HEK293T (cell line): ENCODE measurements around the gene CREB3L4.

ENCODE experiments used
- CTCF ChIA-PET: fragments of 350-600 bp; formaldehyde crosslinking; extraction: SDS; loops from one replicate; lab custom pipeline; 2021; ENCODE audit warnings: antibody characterized with exemption, inconsistent platforms; lab: Yijun Ruan, JAX
- POLR2A ChIA-PET: fragments of 350-600 bp; formaldehyde crosslinking; extraction: SDS; loops from one replicate; lab custom pipeline; 2020; ENCODE audit warnings: antibody characterized with exemption, inconsistent platforms; lab: Yijun Ruan, JAX
- DNase-seq: peaks from one replicate; pipeline ENCODE4 v3.0.0; 2012; ENCODE audit warnings: mixed read lengths; ENCODE audit errors: extremely low spot score
- ARNT ChIP-seq: fragments of 450-650 bp; IDR thresholded peaks from 2 replicates; pipeline ENCODE4 v1.6.1; 2017; ENCODE audit warnings: mild to moderate bottlenecking
- BHLHE40 ChIP-seq: fragments of 450-650 bp; IDR thresholded peaks from 2 replicates; pipeline ENCODE4 v1.6.1; 2016; ENCODE audit warnings: mild to moderate bottlenecking, moderate library complexity, borderline replicate concordance
- CTBP1 ChIP-seq: fragments of 450-650 bp; IDR thresholded peaks from 2 replicates; pipeline ENCODE4 v1.6.1; 2016; ENCODE audit warnings: borderline replicate concordance
- ELF4 ChIP-seq: fragments of 450-650 bp; IDR thresholded peaks from 2 replicates; pipeline ENCODE4 v1.6.1; 2017; ENCODE audit warnings: antibody characterized with exemption
- FOXA1 ChIP-seq: fragments of 450-650 bp; IDR thresholded peaks from 2 replicates; pipeline ENCODE4 v1.6.1; 2016; ENCODE audit warnings: mild to moderate bottlenecking
- FOXK2 ChIP-seq: fragments of 450-650 bp; IDR thresholded peaks from 2 replicates; pipeline ENCODE4 v1.6.1; 2016; ENCODE audit warnings: mild to moderate bottlenecking
- FOXM1 ChIP-seq: fragments of 450-650 bp; IDR thresholded peaks from 2 replicates; pipeline ENCODE4 v1.6.1; 2017; ENCODE audit warnings: mild to moderate bottlenecking, borderline replicate concordance
- HDGF ChIP-seq: fragments of 450-650 bp; IDR thresholded peaks from 2 replicates; pipeline ENCODE4 v1.6.1; 2017; ENCODE audit warnings: antibody characterized with exemption, borderline replicate concordance
- L3MBTL2 ChIP-seq: fragments of 450-650 bp; conservative IDR thresholded peaks from 2 replicates; pipeline ENCODE4 v1.6.1; 2016; ENCODE audit warnings: mild to moderate bottlenecking
- LEF1 ChIP-seq: fragments of 450-650 bp; IDR thresholded peaks from 2 replicates; pipeline ENCODE4 v1.6.1; 2017; ENCODE audit warnings: mild to moderate bottlenecking, borderline replicate concordance
- NFRKB ChIP-seq: fragments of 450-650 bp; IDR thresholded peaks from 2 replicates; pipeline ENCODE4 v1.6.1; 2016; ENCODE audit warnings: mild to moderate bottlenecking, moderate library complexity
- PKNOX1 ChIP-seq: fragments of 450-650 bp; IDR thresholded peaks from 2 replicates; pipeline ENCODE4 v1.6.1; 2016
- SP1 ChIP-seq: fragments of 450-650 bp; IDR thresholded peaks from 2 replicates; pipeline ENCODE4 v1.6.1; 2017
- SUZ12 ChIP-seq: fragments of 450-650 bp; IDR thresholded peaks from 2 replicates; pipeline ENCODE4 v1.6.1; 2016; ENCODE audit warnings: mild to moderate bottlenecking
- TARDBP ChIP-seq: fragments of 450-650 bp; IDR thresholded peaks from 2 replicates; pipeline ENCODE4 v1.6.1; 2016
- ZNF384 ChIP-seq: fragments of 450-650 bp; IDR thresholded peaks from 2 replicates; pipeline ENCODE4 v1.6.1; 2016

The CREB3L4 gene

DNA sequence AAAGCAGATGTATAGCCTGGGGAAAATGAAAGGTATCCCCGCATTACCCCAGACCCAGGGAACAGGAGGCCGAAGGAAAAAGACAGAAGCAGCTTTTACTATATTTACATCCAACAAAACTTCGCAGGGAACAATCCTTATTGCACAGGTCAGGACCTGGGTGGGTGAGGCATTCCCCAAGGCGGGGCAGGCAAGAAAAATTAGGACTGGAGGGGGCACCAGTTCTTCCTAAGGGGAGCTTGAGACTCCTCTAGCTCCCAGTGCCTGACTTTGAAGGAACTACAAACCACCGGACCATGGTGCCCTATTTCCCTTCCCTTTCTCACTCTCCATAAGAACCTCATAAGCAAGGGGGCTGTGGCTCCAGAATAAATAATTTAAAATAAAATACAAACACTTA is 38.3 kb upstream of the CREB3L4 start:
- ChIA-PET POLR2A (interaction anchor here (1.1 to 2.6 kb wide), 7 partner anchors 11 to 61 kb away, joined by 3 to 16 read pairs (median 6); partner anchors contain the start of genes CREB3L4, DENND4B, RAB13 and RPS27), CTCF (interaction anchor here (1.0 to 1.6 kb wide), 2 partner anchors 17 to 58 kb away, joined by 4 to 9 read pairs; partner anchors contain the start of gene DENND4B)
- no peak for DNase-seq
- no peak for TF ChIP-seq NFRKB
- no peak for TF ChIP-seq HDGF
- no peak for TF ChIP-seq FOXK2
- no peak for TF ChIP-seq ELF4
- no peak for TF ChIP-seq LEF1
- no peak for TF ChIP-seq L3MBTL2
- TF ChIP-seq ARNT = no peak
- TF ChIP-seq FOXM1 = no peak
- no peak for TF ChIP-seq ZNF384
- no peak for TF ChIP-seq FOXA1
- no peak for TF ChIP-seq PKNOX1
- TF ChIP-seq SP1 = no peak

DNA sequence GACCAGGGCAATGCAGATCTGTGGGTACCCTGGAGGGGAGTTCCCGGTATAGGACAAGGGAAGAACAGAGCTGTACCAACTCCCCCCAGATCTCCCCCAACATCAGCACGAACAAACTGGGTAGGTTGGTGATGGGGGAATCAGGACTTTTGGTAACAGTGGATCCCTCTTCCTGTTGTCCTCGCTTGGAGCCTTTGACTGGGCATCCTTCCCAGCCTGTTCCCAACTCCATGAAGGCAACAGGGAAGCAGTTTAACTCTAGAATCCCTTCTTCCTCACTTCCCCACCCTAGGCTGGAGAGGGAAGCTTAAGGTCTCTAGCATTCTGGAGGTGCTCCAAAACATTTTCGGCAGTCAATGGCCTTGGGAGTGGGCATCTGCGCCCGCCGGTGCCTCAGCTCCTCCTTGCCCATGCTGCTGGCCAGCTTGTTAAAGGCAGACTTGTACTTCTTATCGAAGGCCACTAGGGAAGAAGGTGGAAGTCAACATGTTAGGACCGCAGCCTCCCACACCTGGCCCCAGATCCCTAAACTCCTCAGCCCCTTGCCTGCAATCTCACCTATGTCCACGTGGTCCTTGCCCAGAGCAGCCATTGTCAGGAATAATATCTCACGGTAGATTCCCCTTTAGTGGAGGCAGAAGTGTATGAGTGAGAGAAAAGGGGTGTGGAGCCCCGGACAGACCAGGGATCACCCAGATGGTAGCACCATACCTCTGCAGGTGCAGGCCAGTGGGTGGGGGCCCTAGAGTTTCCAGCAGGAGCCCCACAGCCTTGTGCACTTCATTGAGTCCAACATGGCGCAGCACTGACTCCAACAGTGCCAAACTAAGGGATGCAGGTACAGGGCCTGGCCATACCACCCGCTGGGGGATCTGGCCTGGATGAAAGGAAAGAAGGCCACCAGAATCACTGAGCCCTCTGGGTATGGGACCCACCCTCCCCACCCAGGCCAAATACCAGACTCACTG is 37.4 kb upstream of the CREB3L4 start:
- ChIA-PET POLR2A (interaction anchor here (1.1 to 2.6 kb wide), 7 partner anchors 10 to 61 kb away, joined by 3 to 16 read pairs (median 6); partner anchors contain the start of genes CREB3L4, DENND4B, RAB13 and RPS27), CTCF (interaction anchor here (0.6 to 1.6 kb wide), 3 partner anchors 8 to 57 kb away, joined by 3 to 9 read pairs (median 4); partner anchors contain the start of gene DENND4B)
- DNase-seq = no peak

GRCh38 chr1:153932156-153933131 is 35.3 kb upstream of the CREB3L4 start:
- ChIA-PET POLR2A (no interaction called here), CTCF (no interaction called here)
- TF ChIP-seq SUZ12 = no peak
- no peak for TF ChIP-seq PKNOX1
- TF ChIP-seq L3MBTL2 = no peak
- TF ChIP-seq TARDBP = no peak
- TF ChIP-seq ZNF384 = no peak
- no peak for TF ChIP-seq HDGF
- TF ChIP-seq ELF4 = no peak
- no peak for TF ChIP-seq ARNT
- no peak for TF ChIP-seq NFRKB
- TF ChIP-seq FOXK2 = no peak
- no peak for TF ChIP-seq BHLHE40
- TF ChIP-seq FOXM1 = no peak
- TF ChIP-seq SP1 = no peak
- TF ChIP-seq FOXA1 = no peak
- no peak for TF ChIP-seq CTBP1
- TF ChIP-seq LEF1 = no peak
- DNase-seq = no peak

More for the DNA sequence above, 37.4 kb upstream of the CREB3L4 start:
- TF ChIP-seq HDGF = no peak
- no peak for TF ChIP-seq CTBP1
- no peak for TF ChIP-seq ELF4
- TF ChIP-seq TARDBP = no peak

GRCh38 chr1:153933430-153933829 is 34.3 kb upstream of the CREB3L4 start:
- no peak for DNase-seq
- ChIA-PET CTCF (no interaction called here), POLR2A (no interaction called here)
- TF ChIP-seq ELF4 = no peak
- no peak for TF ChIP-seq NFRKB
- no peak for TF ChIP-seq LEF1
- no peak for TF ChIP-seq ARNT
- TF ChIP-seq FOXM1 = no peak
- TF ChIP-seq CTBP1 = no peak
- no peak for TF ChIP-seq SUZ12
- no peak for TF ChIP-seq FOXA1
- TF ChIP-seq PKNOX1 = no peak
- TF ChIP-seq ZNF384 = no peak
- TF ChIP-seq HDGF = no peak
- TF ChIP-seq SP1 = no peak
- no peak for TF ChIP-seq L3MBTL2
- no peak for TF ChIP-seq BHLHE40
- no peak for TF ChIP-seq FOXK2
- TF ChIP-seq TARDBP = no peak

DNA sequence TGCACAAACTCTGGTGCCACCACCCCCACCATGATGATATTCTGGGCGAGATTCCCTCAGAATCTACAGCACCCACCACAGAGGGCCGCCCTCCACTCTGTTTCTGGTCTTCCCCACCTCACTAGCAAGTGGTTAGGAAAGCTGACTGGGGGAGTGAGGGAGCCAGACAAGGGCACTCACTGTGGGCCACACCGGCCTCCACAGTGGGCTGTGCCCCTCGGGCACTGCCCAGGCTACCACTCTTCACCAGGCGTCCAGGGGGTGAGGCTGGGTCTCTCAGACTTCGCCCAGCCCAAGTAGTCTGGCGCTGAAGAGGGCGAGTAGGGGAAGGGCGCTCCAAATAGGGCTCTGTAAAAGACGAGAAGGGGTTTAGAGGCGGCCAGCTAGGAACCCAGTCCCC is 33.7 kb upstream of the CREB3L4 start:
- DNase-seq = no peak
- POLR2A ChIA-PET = interaction anchor here (0.8 to 1.4 kb wide), 4 partner anchors 11 to 34 kb away, joined by 3 to 8 read pairs (median 4); partner anchors contain the start of genes CREB3L4, DENND4B and GATAD2B
- CTCF ChIA-PET = no interaction called here
- TF ChIP-seq ARNT (no peak), FOXK2 (no peak), NFRKB (no peak), ELF4 (no peak), L3MBTL2 (no peak), BHLHE40 (no peak), CTBP1 (no peak)
